Measurements from ENCODE around the gene PDE11A.

- TF ChIP-seq CTCF (IDR thresholded peaks at IDR 0.05) (no peak), POLR2AphosphoS5 (IDR thresholded peaks at IDR 0.05) (no peak), POLR2A (IDR thresholded peaks at IDR 0.05) (no peak)
Observed at GRCh38 chr2:177616731-177617130, 455.8 kb downstream of the PDE11A start.
